Measurements from ENCODE around the gene ERP44. TPM values are rescaled to one million over a fixed set of nuclear protein-coding genes. Genes with fewer than 3 reads are reported as not detected.

The ERP44 gene
- total RNA-seq, 1 experiment from 2014 or later = 10.1 TPM

- no peaks in the 10 kb centered on the region for H3K27me3 ChIP-seq (ENCODE audit: control insufficient read depth, insufficient read depth, low read length)
- H3K4me3 ChIP-seq (ENCODE audit: low read depth in 2 of 2, low read length in 2 of 2) = no peak overlapping the region
- no peaks in the 10 kb centered on the region; the same call in 1 of the 2 replicates for H3K4me1 ChIP-seq (ENCODE audit: control insufficient read depth, insufficient read depth, low read length)
- DNase-seq (ENCODE audit: low read depth, low spot score) = no peak
- TF ChIP-seq SIN3A (IDR thresholded peaks at IDR 0.05; ENCODE audit: borderline replicate concordance, insufficient read depth, low read depth, low read length) (no peak), REST (IDR thresholded peaks at IDR 0.05; ENCODE audit: insufficient read depth in 1 of 2, low read depth in 2 of 2, low read length in 1 of 2) (no peak), TCF7L2 (IDR thresholded peaks at IDR 0.05; ENCODE audit: low read depth, low read length) (no peak), POLR2AphosphoS5 (IDR thresholded peaks at IDR 0.05; ENCODE audit: low read depth, low read length) (no peak), CTCF (IDR thresholded peaks at IDR 0.05) (no peak)
- no TSS peak for BruUV-seq (replicated peaks)
- H3K9me3 ChIP-seq (ENCODE audit: control insufficient read depth, insufficient read depth, low read depth, low read length) = no peaks in the 10 kb centered on the region
- in situ Hi-C loops (cut with HindIII; ENCODE audit: low pct_unique_long_range_greater_than_20kb, low sequenced_read_pairs) = no loop called here
- ChIA-PET POLR2A (no interaction called here), CTCF (no interaction called here)
- no peak overlapping the region for H3K27ac ChIP-seq (ENCODE audit: low read length)
- no peak for ATAC-seq
- intact Hi-C loops (cut with micrococcal nuclease; ENCODE audit: unreplicated experiment) = no loop called here
- no peaks in the 10 kb centered on the region; the same call in 1 of the 2 replicates for H3K36me3 ChIP-seq (ENCODE audit: control insufficient read depth, insufficient read depth, low read length)
Observed at GRCh38 chr9:99967457-99967856, 131.3 kb downstream of the ERP44 start.

- no peak for DNase-seq (ENCODE audit: low read depth, low spot score)
- H3K36me3 ChIP-seq (ENCODE audit: control insufficient read depth, insufficient read depth, low read length) = no peaks in the 10 kb centered on the region; the same call in 1 of the 2 replicates
- H3K27me3 ChIP-seq (ENCODE audit: control insufficient read depth, insufficient read depth, low read length) = no peaks in the 10 kb centered on the region
- H3K4me1 ChIP-seq (ENCODE audit: control insufficient read depth, insufficient read depth, low read length) = no peaks in the 10 kb centered on the region; the same call in 1 of the 2 replicates
- no peaks in the 10 kb centered on the region for H3K9me3 ChIP-seq (ENCODE audit: control insufficient read depth, insufficient read depth, low read depth, low read length)
- no peak overlapping the region for H3K27ac ChIP-seq (ENCODE audit: low read length)
- H3K4me3 ChIP-seq (ENCODE audit: low read depth in 2 of 2, low read length in 2 of 2) = no peak overlapping the region
- POLR2A ChIA-PET = no interaction called here
- TF ChIP-seq CTCF (IDR thresholded peaks at IDR 0.05) = no peak
- no peak for TF ChIP-seq TCF7L2 (IDR thresholded peaks at IDR 0.05; ENCODE audit: low read depth, low read length)
- TF ChIP-seq SIN3A (IDR thresholded peaks at IDR 0.05; ENCODE audit: borderline replicate concordance, insufficient read depth, low read depth, low read length) = no peak
- TF ChIP-seq POLR2AphosphoS5 (IDR thresholded peaks at IDR 0.05; ENCODE audit: low read depth, low read length) = no peak
- no peak for TF ChIP-seq REST (IDR thresholded peaks at IDR 0.05; ENCODE audit: insufficient read depth in 1 of 2, low read depth in 2 of 2, low read length in 1 of 2)
- in situ Hi-C loops (cut with HindIII; ENCODE audit: low pct_unique_long_range_greater_than_20kb, low sequenced_read_pairs) = no loop called here
- ATAC-seq = no peak
- BruUV-seq (replicated peaks) = no TSS peak
- CTCF ChIA-PET = no interaction called here
- intact Hi-C loops (cut with micrococcal nuclease; ENCODE audit: unreplicated experiment) = no loop called here
Observed at GRCh38 chr9:99966716-99967115, 132.1 kb downstream of the ERP44 start.

Data from Panc1 (cell line).